H1 (cell line): ENCODE data around the gene CDH20. TPM values are rescaled to one million over a fixed set of nuclear protein-coding genes. Genes with fewer than 3 reads are reported as not detected.

Experiments
- CTCF ChIA-PET: fragments of 300-600 bp; sonication (Branson Sonifier 250); formaldehyde crosslinking; loops from one replicate; lab custom pipeline; 2021; ENCODE audit not compliant: partially characterized antibody; lab: Charles Lee
- POLR2A ChIA-PET: fragments of 300-600 bp; sonication (Branson Sonifier 250); formaldehyde crosslinking; loops from one replicate; lab custom pipeline; 2021; ENCODE audit warnings: inconsistent platforms; ENCODE audit not compliant: partially characterized antibody; lab: Charles Lee
- DNase-seq, 2 experiments: peaks; one replicate each; pipeline versions ENCODE4 v3.0.0 to v3.0.0-alpha.2; 2010 to 2022; ENCODE audit warnings: low spot score in 2 of 2, low read depth in 1 of 2, mixed read lengths in 1 of 2
- FAIRE-seq: peaks from 2 replicates; lab custom pipeline; 2011; peaks lifted over from hg19 to GRCh38; lab: Jason Lieb, UNC
- H2AFZ ChIP-seq: 2 replicates; pipeline ENCODE4 v1.8.1; 2012; ENCODE audit warnings: low read length, inconsistent platforms
- H2AK5ac ChIP-seq: 2 replicates; pipeline ENCODE4 v1.6.1; 2013; ENCODE audit warnings: low read depth, low read length
- H2BK120ac ChIP-seq: replicated peaks from 2 replicates; pipeline ENCODE3; 2013; ENCODE audit warnings: low read depth, low read length, inconsistent platforms
- H2BK12ac ChIP-seq: 2 replicates; pipeline ENCODE4 v1.6.1; 2013; ENCODE audit warnings: low read depth, low read length
- H2BK15ac ChIP-seq: 2 replicates; pipeline ENCODE4 v1.6.1; 2013; ENCODE audit warnings: low read length
- H2BK20ac ChIP-seq: 2 replicates; pipeline ENCODE4 v1.6.1; 2013; ENCODE audit warnings: low read length
- H2BK5ac ChIP-seq: 2 replicates; pipeline ENCODE4 v1.6.1; 2013; ENCODE audit warnings: low read depth, low read length
- H3K14ac ChIP-seq: 2 replicates; pipeline ENCODE4 v1.6.1; 2013; ENCODE audit warnings: inconsistent platforms; ENCODE audit not compliant: insufficient read length
- H3K18ac ChIP-seq: 2 replicates; pipeline ENCODE4 v1.6.1; 2013; ENCODE audit warnings: low read length; ENCODE audit errors: extremely low read depth
- H3K23ac ChIP-seq: 2 replicates; pipeline ENCODE4 v1.6.1; 2013; ENCODE audit warnings: inconsistent platforms; ENCODE audit not compliant: insufficient read length
- H3K23me2 ChIP-seq: 2 replicates; pipeline ENCODE4 v1.6.1; 2013; ENCODE audit warnings: low read depth, low read length
- H3K27ac ChIP-seq: 2 replicates; pipeline ENCODE4 v1.6.1; 2011; ENCODE audit warnings: low read depth, low read length, inconsistent platforms
- H3K27me3 ChIP-seq, 4 experiments: replicated peaks in 1 of 4; 1 replicate in 1 of 4; 2 replicates in 3 of 4; pipeline versions ENCODE4 v1.6.1 to v1.8.1; 2011 to 2013; ENCODE audit warnings: low read length in 3 of 4, mild to moderate bottlenecking in 3 of 4, inconsistent platforms in 2 of 4, mixed read lengths in 2 of 4, moderate library complexity in 1 of 4; ENCODE audit not compliant: control insufficient read depth in 3 of 4, insufficient read depth in 3 of 4; ENCODE audit errors: extremely low read depth in 1 of 4
- H3K36me3 ChIP-seq, 4 experiments: 2 replicates each; pipeline versions ENCODE4 v1.6.1 to v1.8.1; 2011 to 2013; ENCODE audit warnings: mild to moderate bottlenecking in 4 of 4, low read length in 3 of 4, moderate library complexity in 2 of 4, control low read depth in 1 of 4, inconsistent platforms in 1 of 4; ENCODE audit not compliant: insufficient read depth in 4 of 4, control insufficient read depth in 2 of 4
- H3K4ac ChIP-seq: replicated peaks from 2 replicates; pipeline ENCODE3; 2013; ENCODE audit warnings: low read length, low read depth, mixed read lengths, inconsistent platforms; ENCODE audit not compliant: insufficient read length
- H3K4me1 ChIP-seq, 4 experiments: replicated peaks in 1 of 4; 1 replicate in 1 of 4; 2 replicates in 3 of 4; pipeline versions ENCODE4 v1.6.1 to v1.8.1; 2011 to 2013; ENCODE audit warnings: low read length in 3 of 4, inconsistent platforms in 2 of 4, mixed read lengths in 1 of 4; ENCODE audit not compliant: insufficient read depth in 4 of 4, control insufficient read depth in 3 of 4
- H3K4me2 ChIP-seq, 2 experiments: 2 replicates each; pipeline versions ENCODE4 v1.6.1 to v1.8.1; 2011 to 2013; ENCODE audit warnings: low read depth in 2 of 2, low read length in 2 of 2, control low read depth in 1 of 2, inconsistent platforms in 1 of 2, mild to moderate bottlenecking in 1 of 2; ENCODE audit not compliant: insufficient read depth in 1 of 2
- H3K4me3 ChIP-seq, 4 experiments: fragments of 200-600, 300-600 bp in 1 of 4; sonication (generic), shearing (Covaris generic), sonication (Bioruptor Twin) in 1 of 4; 2 replicates each; pipeline versions ENCODE4 v1.5.1 to v1.8.1; 2011 to 2016; ENCODE audit warnings: low read length in 4 of 4, low read depth in 3 of 4, control low read depth in 2 of 4, inconsistent platforms in 2 of 4, mild to moderate bottlenecking in 2 of 4, mixed read lengths in 1 of 4, moderate library complexity in 1 of 4; ENCODE audit not compliant: insufficient read depth in 2 of 4; ENCODE audit errors: extremely low read depth in 1 of 4
- H3K56ac ChIP-seq: replicated peaks from 2 replicates; pipeline ENCODE3; 2013; ENCODE audit warnings: low read depth, mild to moderate bottlenecking, mixed read lengths, low read length, inconsistent platforms; ENCODE audit not compliant: insufficient read length
- H3K79me1 ChIP-seq: 2 replicates; pipeline ENCODE4 v1.6.1; 2013; ENCODE audit warnings: low read depth, low read length, control low read depth
- H3K79me2 ChIP-seq, 2 experiments: 2 replicates each; pipeline versions ENCODE4 v1.6.1 to v1.8.1; 2012 to 2013; ENCODE audit warnings: low read length in 2 of 2, mild to moderate bottlenecking in 2 of 2, inconsistent platforms in 1 of 2; ENCODE audit not compliant: insufficient read depth in 2 of 2, control insufficient read depth in 1 of 2
- H3K9ac ChIP-seq, 4 experiments: replicated peaks in 1 of 4; 1 replicate in 1 of 4; 2 replicates in 3 of 4; pipeline versions ENCODE4 v1.6.1 to v1.8.1; 2011 to 2013; ENCODE audit warnings: low read depth in 3 of 4, low read length in 3 of 4, control low read depth in 2 of 4, mild to moderate bottlenecking in 2 of 4, moderate library complexity in 2 of 4, inconsistent platforms in 1 of 4; ENCODE audit errors: extremely low read depth in 1 of 4
- H3K9me3 ChIP-seq, 2 experiments: 2 replicates each; pipeline versions ENCODE4 v1.6.1 to v1.8.1; 2012 to 2013; ENCODE audit warnings: mild to moderate bottlenecking in 2 of 2, moderate library complexity in 2 of 2, control low read depth in 1 of 2, inconsistent platforms in 1 of 2, low read depth in 1 of 2, low read length in 1 of 2, mixed read lengths in 1 of 2; ENCODE audit not compliant: insufficient read depth in 2 of 2
- H4K20me1 ChIP-seq, 2 experiments: replicated peaks in 1 of 2; 2 replicates each; pipeline versions ENCODE3 to v1.8.1; 2011 to 2013; ENCODE audit warnings: inconsistent platforms in 2 of 2, low read length in 2 of 2, mild to moderate bottlenecking in 1 of 2; ENCODE audit not compliant: insufficient read depth in 2 of 2, control insufficient read depth in 1 of 2
- H4K5ac ChIP-seq: 2 replicates; pipeline ENCODE4 v1.6.1; 2013; ENCODE audit warnings: low read length, low read depth, mixed read lengths, inconsistent platforms; ENCODE audit not compliant: insufficient read length
- H4K8ac ChIP-seq: 2 replicates; pipeline ENCODE4 v1.8.0; 2013; ENCODE audit warnings: mild to moderate bottlenecking, moderate library complexity, low read length, inconsistent platforms; ENCODE audit not compliant: insufficient read depth; ENCODE audit errors: extremely low read depth
- H4K91ac ChIP-seq: replicated peaks from 2 replicates; pipeline ENCODE3; 2013; ENCODE audit warnings: low read length, mixed read lengths, inconsistent platforms; ENCODE audit not compliant: insufficient read length
- BACH1 ChIP-seq: IDR thresholded peaks from 2 replicates; pipeline ENCODE4 v1.6.1; 2012; ENCODE audit warnings: low read length, improper control_type of control experiment
- CEBPB ChIP-seq: IDR thresholded peaks from 2 replicates; pipeline ENCODE4 v1.6.1; 2012; ENCODE audit warnings: low read depth, low read length
- GTF2F1 ChIP-seq: IDR thresholded peaks from 2 replicates; pipeline ENCODE4 v1.6.1; 2012; ENCODE audit warnings: low read depth, low read length, improper control_type of control experiment, borderline replicate concordance
- HDAC2 ChIP-seq, 2 experiments: fragments of 300-600 bp in 1 of 2; sonication (generic) in 1 of 2; IDR thresholded peaks; 2 replicates each; pipeline ENCODE4 v1.6.1; 2011 to 2012; ENCODE audit warnings: low read depth in 2 of 2, low read length in 2 of 2, mild to moderate bottlenecking in 2 of 2, moderate library complexity in 2 of 2, borderline replicate concordance in 1 of 2, inconsistent platforms in 1 of 2
- POLR2AphosphoS5 ChIP-seq: IDR thresholded peaks from 2 replicates; pipeline ENCODE4 v1.6.1; 2011; ENCODE audit warnings: low read depth, low read length
- SAP30 ChIP-seq: fragments of 300-600 bp; sonication (generic); IDR thresholded peaks from 2 replicates; pipeline ENCODE4 v1.7.1; 2012; ENCODE audit warnings: low read length, moderate library complexity, mild to moderate bottlenecking, inconsistent platforms; ENCODE audit not compliant: insufficient read depth, insufficient replicate concordance
- WGBS, 2 experiments: shearing (Covaris generic) in 1 of 2; methylation state at CpG; one replicate each; pipeline versions ENCODE4 v1.1.6 to v1.1.7; 2013 to 2015; ENCODE audit warnings: low lambda C conversion rate in 2 of 2, mixed read lengths in 2 of 2, inconsistent platforms in 1 of 2, low coverage in 1 of 2, missing lambda C conversion rate in 1 of 2; ENCODE audit not compliant: insufficient replicate concordance in 2 of 2, insufficient coverage in 1 of 2, insufficient read length in 1 of 2; ENCODE audit errors: extremely low coverage in 1 of 2, missing lambda C conversion rate in 1 of 2; 5-methylcytosine and 5-hydroxymethylcytosine counted together
- polyA plus RNA-seq, 7 experiments: library from polyadenylated mRNA; depleted of rRNA in 3 of 7; stranded (reverse) in 5 of 7; unstranded in 2 of 7; fragments of >200 nt in 5 of 7; fragments of 200-250 nt in 2 of 7; gene quantifications; 1 replicate in 5 of 7; 2 replicates in 1 of 7; 4 replicates in 1 of 7; pipeline versions ENCODE4 v1.2.1 to v1.2.3, GENCODE V29; 2011 to 2013; ENCODE audit warnings: missing spikeins in 2 of 7, mixed read lengths in 2 of 7
- total RNA-seq: library from RNA; stranded (reverse); fragmentation: NEBNext Ultra II Directional; extraction: Animal tissue kit (Norgen Biotek cat#: 25700); gene quantifications from 2 replicates; pipeline ENCODE4 v1.2.1, GENCODE V29; 2021

CDH20 gene
- total and polyA plus RNA-seq, 2 of the 8 experiments (the other 6 are each of a cell fraction or from before 2014, with no cell fraction given), result 0.07 to 0.12 TPM

GRCh38 chr18:61397222-61397621 is 64.0 kb downstream of the CDH20 start:
- Histone ChIP-seq H3K9ac (no peak overlapping the region), H3K79me1 (no peaks in the 10 kb centered on the region), H2BK5ac (no peak overlapping the region), H4K20me1 (no peaks in the 10 kb centered on the region), H3K79me2 (no peaks in the 10 kb centered on the region), H3K56ac (no peak overlapping the region), H3K36me3 (no peaks in the 10 kb centered on the region), H3K9me3 (no peaks in the 10 kb centered on the region), H4K8ac (no peak overlapping the region), H2BK120ac (no peak overlapping the region), H3K4me1 (no peaks in the 10 kb centered on the region), H3K4me2 (no peak overlapping the region), H2AFZ (no peak overlapping the region), H2BK15ac (no peak overlapping the region), H3K23ac (no peak overlapping the region), H2BK20ac (no peak overlapping the region), H4K91ac (no peak overlapping the region), H3K18ac (no peak overlapping the region), H3K4me3 (no peak overlapping the region), H3K4ac (no peak overlapping the region), H4K5ac (no peak overlapping the region), H2BK12ac (no peak overlapping the region), H2AK5ac (no peak overlapping the region), H3K23me2 (no peaks in the 10 kb centered on the region), H3K27ac (no peak overlapping the region), H3K27me3 (no peaks in the 10 kb centered on the region), H3K14ac (no peak overlapping the region)
- 94 to 100% methylated on average over 1 to 3 of the region's 3 CpGs for WGBS, 2 experiments
- DNase-seq, result no peak
- ChIA-PET POLR2A (no interaction called here), CTCF (interaction anchor here (0.9 kb wide), 1 partner anchor 74 kb away, joined by 3 read pairs; no protein-coding TSS in a partner anchor)
- TF ChIP-seq SAP30 (no peak), GTF2F1 (no peak), POLR2AphosphoS5 (no peak), HDAC2 (IDR thresholded peaks at IDR 0.05; ENCODE audit: borderline replicate concordance in 1 of 2, low read depth in 2 of 2, low read length in 2 of 2) (no peak), CEBPB (no peak), BACH1 (no peak)
- no peak for FAIRE-seq
